Umbilical cord (tissue), 1 donor: ENCODE measurements around the gene FUZ. TPM values are rescaled to one million over a fixed set of nuclear protein-coding genes. Genes with fewer than 3 reads are reported as not detected.

ENCODE experiments used
- total RNA-seq: library from RNA; depleted of rRNA; stranded (reverse); fragments of >200 nt; gene quantifications from one replicate; pipeline ENCODE4 v1.2.3, GENCODE V29; 2014; ENCODE audit warnings: low replicate concordance; ENCODE audit not compliant: insufficient read depth

FUZ gene
- total RNA-seq, 1 donor from 2014 or later: 10.8 TPM

Other genes with a start within 250 kb of the FUZ start
- gene NOSIP, start 232.7 kb downstream of the FUZ start, total RNA-seq: 52.0 TPM
- gene PRRG2, start 232.0 kb downstream of the FUZ start, total RNA-seq: not detected
- 1.9 TPM for gene PRR12, start 222.1 kb downstream of the FUZ start, total RNA-seq
- 43.6 TPM for gene RRAS, start 173.1 kb downstream of the FUZ start, total RNA-seq
- 7.9 TPM for gene SCAF1, start 171.1 kb downstream of the FUZ start, total RNA-seq
- 102 TPM for gene IRF3, start 147.4 kb downstream of the FUZ start, total RNA-seq
- gene BCL2L12, start 147.4 kb downstream of the FUZ start, total RNA-seq: 0.96 TPM
- 137 TPM for gene PRMT1, start 136.0 kb downstream of the FUZ start, total RNA-seq
- gene ADM5, start 123.7 kb downstream of the FUZ start, total RNA-seq: 1.9 TPM
- 4.3 TPM for gene CPT1C, start 122.2 kb downstream of the FUZ start, total RNA-seq
- not detected for gene TSKS, start 50.0 kb downstream of the FUZ start, total RNA-seq
- 39.2 TPM for gene AP2A1, start 46.3 kb downstream of the FUZ start, total RNA-seq
- 16.1 TPM for gene MED25, start 5.0 kb upstream of the FUZ start, total RNA-seq
- 63.6 TPM for gene PTOV1, start 37.9 kb upstream of the FUZ start, total RNA-seq
- gene PNKP, start 54.3 kb upstream of the FUZ start, total RNA-seq: 31.5 TPM
- 9.1 TPM for gene AKT1S1, start 64.1 kb upstream of the FUZ start, total RNA-seq
- gene TBC1D17, start 64.4 kb upstream of the FUZ start, total RNA-seq: 4.1 TPM
- gene IL4I1, start 83.6 kb upstream of the FUZ start, total RNA-seq: 1.4 TPM
- 2.6 TPM for gene ATF5, start 115.9 kb upstream of the FUZ start, total RNA-seq
- 15.4 TPM for gene NUP62, start 116.2 kb upstream of the FUZ start, total RNA-seq
- 0.72 TPM for gene SIGLEC11, start 147.9 kb upstream of the FUZ start, total RNA-seq
- gene VRK3, start 212.1 kb upstream of the FUZ start, total RNA-seq: 11.1 TPM
- gene ZNF473, start 212.7 kb upstream of the FUZ start, total RNA-seq: 20.5 TPM